HuH-7.5 (cell line): ENCODE measurements around the gene DCAF15.
"Not testable (repeated sequence)": the region's sequence is repeated elsewhere in the genome, so short reads cannot be mapped to it uniquely, and the experiment has no call there.

Experiments
- DNase-seq: peaks from one replicate; pipeline ENCODE4 v3.0.0; 2011; ENCODE audit warnings: low spot score

The DCAF15 gene

DNA sequence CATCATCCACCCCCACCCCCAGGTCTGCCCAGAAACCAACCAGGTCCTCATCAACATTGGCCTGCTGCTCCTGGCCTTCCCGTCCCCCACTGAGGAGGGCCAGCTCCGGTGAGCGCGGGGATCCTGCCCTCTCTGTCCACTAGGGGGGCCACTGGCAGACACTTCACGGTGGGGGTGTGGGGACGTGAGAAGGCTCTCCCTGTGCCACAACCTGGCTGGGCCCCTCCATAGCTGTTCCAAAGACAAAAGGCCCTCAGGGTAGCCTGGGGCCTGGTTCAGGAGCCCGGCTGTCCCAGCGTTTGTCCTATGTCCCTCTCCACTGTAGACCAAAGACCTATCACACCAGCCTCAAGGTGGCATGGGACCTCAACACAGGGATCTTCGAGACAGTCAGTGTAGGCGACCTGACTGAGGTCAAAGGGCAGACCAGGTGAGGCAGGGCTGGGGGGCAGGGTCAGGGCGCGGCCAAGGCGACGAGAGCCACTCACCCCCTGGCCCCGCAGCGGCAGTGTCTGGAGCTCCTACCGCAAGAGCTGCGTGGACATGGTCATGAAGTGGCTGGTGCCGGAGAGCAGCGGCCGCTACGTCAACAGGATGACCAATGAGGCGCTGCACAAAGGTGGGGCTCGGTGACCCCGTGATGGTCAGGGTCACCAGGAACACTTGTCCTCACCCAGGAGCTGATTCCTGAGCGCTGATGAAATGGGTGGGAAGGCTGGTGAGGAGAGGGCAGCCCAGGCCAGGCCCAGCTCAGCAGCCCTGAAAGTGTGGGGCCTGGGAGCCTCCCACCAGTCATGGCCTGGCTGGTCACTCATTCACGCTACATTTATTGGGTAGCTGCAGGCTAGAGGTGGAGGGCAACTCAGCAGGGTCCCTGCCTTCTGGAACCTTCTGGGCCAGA is 7.9 kb downstream of the DCAF15 start:
- DNase-seq, result peak; percentile 89

DNA sequence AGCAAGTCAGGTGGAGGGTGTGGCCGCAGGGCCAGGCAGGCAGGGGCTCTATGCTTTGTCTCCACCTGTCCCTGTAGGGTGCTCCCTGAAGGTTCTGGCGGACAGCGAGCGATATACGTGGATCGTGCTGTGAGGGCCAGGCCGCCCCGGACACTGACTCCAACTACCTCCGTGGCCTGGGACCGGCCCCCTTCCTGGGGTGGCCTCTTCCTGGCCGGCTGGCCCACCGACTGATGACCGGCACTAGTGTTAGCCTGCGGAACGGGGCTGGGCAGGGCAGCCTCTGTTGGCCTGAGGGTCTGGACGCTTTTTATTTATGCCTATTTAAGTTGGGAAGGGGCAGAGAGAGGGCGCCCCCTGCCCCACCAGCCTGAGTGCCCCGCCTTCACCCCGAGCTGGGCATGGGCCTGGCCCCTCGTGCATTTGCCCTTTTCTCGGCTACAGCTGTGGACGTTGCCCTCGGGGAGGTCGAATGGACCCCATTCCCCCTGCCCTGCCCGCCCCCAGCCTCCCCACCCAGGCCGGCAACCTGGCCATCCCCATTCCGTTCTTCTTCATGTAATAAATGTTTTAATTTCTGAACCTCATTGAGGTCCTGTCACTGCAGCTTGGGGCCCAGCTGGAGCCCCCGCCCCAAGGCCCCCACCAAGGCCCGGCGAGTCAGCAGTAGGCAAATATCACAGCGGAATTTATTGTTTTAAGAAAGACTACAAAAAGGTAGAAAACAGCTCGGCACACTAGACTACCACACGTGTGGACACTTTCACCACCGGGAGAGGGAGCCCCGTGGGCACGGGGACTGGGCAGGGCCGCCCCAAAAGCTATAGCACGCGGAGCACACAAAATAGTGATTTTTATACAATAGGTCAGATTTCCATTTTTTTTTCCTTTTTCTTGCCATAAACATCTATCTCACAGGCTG is 8.8 kb downstream of the DCAF15 start:
- DNase-seq, result no peak

DNA sequence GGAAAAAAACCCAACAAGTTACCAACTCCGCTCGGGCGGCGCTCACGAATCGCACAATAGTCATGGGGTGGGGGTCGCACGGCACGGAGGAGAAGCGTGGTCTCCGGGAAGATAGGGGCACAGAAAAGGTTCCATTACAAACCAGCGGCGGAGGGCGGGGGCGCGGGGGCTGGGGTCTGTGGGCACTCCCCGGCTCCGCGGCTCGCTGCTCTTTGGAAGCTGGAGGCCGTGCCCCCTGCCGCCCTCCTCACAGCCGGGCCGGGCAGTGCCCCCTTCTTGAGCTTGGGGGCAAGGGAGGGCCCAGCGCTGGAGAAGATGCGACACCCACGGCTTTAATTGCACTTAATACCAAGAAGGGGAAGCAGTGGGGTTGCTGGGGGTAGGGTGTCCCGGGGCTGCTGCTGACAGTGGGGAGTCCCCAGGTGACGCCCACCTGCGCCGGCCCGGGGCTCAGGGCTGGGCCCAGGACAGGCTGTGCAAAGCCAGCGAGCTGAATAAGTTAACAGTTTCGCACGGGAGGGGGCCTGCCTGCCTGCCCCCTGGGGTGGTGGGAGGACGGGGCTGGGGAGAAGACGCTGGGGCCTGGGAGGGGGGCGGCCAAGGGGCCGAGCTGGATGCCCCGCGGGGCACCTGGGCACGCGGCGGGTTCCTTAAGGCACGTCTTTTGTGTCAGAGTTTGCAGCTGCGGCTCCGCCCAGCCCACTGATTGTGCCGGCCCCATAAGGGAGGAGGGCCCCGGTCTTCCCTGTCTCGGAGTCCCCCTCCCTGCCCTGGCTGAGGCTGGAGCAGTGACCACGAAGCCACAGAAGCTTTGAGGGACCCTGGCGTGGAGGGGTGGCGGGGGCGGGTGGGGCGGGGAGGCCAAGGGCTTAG is 9.8 kb downstream of the DCAF15 start:
- DNase-seq, result no peak

DNA sequence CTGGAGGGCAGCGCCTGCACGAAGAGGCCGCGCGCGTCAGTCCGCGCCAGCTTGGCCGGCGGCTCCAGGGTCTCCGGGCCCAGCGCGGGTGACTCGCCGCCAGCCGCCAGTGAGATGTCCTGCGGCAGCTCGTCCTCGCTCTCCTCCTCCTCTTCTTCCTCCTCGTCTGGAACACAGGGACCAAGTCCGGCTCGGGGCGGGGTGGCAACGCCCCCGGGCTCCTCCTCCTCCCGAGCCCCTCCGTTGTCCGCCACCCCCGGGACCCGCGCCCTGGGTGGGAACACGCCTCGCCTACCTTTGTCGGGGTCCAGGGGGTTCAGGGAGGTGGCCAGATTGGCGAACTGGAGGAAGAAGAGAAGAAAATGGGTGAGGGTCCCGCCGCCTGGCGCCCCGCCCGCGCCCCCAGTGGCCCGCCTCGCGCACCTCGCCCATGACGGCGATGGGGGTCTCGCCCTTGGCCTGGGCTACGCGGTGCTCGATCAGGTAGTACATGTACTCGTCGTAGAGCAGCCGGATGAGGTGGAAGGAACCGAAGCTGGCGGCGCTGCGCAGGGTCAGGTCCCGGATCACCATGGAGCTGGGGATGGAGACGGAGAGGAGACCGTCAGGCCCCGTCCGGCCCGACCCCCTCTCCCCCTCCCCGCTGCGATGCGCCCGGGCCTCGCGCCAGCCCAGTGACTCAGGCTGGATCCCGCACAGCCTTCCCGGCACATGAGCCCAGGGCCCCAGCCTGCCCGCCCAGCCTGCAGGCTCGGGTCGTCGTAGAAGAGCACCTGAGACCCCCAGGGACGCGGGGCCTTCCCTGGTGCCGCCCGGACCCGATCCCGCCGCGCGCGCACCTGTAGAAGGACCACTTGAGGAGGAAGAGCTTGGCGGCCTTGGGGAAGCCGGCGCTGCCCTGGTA is 10.6 kb downstream of the DCAF15 start:
- DNase-seq, result no peak

DNA sequence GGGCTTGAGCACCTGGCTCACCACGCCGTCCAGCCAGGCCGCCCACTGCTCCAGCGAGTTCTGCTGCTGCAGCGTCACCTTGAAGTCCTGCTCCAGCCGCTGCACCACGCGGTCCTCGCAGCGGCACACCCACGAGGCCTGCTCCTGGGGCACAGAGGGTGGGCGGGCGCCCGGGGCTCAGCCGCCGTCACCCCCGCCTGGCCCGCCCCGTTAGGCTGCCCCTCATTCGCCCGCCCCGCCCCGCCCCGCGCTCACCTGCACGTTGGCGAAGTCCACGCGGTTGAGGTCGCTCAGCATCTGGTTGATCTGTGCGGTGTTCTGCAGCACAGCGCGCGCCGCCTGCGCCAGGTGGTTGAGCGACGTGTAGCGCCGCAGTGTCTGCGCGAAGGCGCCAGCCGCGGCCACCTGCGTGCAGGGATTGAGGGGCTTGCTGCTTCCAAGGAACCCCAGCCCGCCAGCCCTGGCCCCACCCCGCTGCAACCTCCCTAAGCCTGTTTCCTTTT is 11.3 kb downstream of the DCAF15 start:
- DNase-seq, result no peak

DNA sequence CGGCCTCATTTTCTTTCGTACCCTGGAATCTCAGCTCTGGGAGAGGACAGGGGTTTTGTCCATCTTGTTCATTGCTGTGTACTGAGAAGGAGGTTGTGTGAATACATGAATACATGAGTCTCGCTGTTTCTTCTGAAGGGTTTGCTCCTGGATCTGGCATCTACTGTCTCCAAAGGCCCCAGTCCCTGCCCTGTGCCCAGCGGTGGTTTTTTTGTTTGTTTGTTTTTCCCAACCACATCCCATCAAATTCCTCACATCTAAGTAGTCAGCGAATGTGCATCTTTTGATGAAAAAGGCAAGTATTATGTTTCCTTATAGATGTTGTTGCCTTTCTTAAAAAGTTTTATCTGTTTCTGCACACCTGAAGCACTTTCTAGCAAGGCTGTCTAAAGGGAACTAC is 12.5 kb downstream of the DCAF15 start:
- DNase-seq, result no peak

DNA sequence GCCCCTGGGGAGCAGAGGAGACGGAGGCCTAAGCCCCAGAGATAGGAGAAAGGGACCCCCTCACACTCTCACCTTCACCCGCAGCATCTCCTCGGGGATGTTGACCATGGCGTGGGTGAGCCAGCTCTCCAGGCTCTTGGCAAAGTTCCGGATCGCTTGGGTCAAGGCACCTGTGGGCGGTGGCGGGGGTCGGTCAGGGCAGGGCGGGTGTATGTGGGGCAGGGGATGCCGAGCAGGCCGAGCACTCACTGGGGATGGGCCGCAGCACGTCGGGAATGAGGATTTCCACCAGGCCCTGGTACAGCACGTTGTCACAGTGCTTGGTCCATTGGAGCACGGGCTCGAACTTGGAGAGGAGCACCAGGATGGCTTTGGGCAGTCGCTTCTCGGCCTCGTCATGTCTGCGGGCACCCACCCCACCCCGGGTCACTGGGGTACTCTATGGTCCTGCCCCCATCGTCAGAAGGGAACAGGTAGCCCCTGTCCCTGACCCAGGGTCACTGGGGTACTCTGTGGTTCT is 13.1 kb downstream of the DCAF15 start:
- DNase-seq, result no peak

DNA sequence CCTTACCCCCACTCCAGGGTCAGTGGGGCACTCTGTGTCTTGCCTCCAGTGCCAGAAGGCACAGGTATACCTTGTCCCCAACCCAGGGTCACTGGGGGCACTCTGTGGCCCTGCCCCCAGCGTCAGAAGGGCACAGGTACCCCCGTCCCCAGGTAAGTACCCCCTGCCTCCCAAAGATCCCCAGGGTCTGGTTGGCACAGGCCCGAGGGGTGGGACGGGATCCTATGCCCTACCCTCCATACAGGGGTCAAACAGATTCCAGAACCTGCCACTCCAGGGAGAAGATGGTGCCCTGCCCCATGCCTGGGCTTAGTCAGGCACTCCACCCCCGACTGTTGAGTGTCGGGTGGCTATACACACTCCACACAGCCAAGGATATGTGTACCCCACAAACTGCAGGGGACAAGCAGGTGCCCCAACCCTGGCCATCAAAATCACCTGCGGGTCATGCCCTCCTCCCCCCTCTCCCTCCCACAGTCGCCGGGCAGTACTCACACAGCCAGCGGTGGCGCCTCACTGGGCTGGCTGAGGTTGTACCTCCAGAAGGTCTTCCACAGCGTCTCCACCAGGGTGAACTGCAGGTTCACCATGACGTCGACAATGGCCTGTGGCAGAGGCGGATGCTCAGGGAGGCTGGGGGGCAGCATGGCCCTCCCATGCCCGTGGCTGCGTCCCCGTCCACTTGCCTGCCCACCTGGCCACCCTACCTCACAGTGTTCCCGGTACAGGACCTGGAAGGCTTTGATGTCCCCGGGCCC is 13.8 kb downstream of the DCAF15 start:
- DNase-seq, result no peak

DNA sequence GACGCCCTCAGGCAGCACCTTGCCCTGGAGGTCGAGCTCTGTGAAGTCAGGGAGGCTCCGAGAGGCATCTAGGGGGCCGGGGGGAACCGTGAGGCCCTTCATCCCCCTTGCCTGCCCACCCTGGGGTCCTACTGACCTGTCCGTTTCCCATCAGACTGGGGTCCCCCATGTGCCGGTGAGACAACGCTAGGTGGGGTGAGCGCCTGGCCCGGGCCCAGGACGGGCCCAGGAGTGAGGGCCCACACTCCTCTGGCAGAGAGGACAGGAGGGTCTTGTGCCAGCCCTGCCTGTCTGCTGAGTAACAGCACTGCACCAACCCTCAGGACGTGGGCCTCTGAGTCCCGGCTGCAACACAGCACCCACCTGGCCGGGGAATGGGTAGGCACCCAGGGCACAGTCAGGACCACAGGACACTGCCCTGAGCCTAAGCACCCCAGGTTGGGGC is 14.4 kb downstream of the DCAF15 start:
- DNase-seq, result no peak

DNA sequence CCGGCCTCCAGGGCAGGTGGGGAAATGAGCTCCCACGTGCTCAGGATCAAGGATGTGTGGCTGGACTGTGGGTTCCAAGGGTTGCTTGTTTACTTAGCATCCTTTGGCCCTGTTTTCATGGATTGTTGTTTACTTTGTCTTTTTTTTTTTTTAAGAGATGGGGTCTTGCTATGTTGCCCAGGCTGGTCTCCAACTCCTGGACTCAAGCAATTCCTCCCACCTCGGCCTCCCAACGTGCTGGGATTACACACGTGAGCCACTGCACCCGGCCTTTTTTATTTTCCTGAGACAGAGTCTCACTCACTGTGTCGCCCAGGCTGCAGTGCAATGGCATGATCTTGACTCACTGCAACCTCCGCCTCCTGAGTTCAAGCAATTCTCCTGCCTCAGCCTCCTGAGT is 14.9 kb downstream of the DCAF15 start:
- DNase-seq, result not testable (repeated sequence)

DNA sequence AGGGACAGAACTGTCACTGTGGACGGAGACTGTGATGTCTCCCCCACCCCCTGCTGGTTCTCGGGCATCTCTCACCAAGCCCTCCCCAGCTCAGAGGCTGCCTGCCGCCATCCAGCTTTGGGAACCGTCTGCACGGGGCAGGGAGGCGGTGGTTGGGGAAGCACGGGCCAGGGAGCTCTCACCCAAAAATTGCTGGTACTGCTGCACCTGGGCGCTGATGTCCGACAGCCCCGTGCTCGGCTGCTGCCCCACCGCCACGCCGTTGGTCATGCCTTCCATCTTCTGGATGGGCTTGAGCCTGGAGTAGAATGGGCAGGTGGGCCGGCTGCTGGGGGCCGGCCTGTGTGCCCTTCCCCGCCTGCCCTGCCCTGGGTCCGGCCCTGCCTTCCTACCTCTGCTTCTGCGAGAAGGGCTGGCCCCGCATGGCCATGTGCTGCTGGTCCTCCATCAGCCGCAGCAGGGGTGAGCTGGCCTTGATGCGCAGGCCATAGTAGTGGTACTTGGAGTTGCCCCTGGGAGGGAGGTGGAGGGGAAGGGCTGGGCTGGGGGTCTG is 16.1 kb downstream of the DCAF15 start:
- no peak for DNase-seq

DNA sequence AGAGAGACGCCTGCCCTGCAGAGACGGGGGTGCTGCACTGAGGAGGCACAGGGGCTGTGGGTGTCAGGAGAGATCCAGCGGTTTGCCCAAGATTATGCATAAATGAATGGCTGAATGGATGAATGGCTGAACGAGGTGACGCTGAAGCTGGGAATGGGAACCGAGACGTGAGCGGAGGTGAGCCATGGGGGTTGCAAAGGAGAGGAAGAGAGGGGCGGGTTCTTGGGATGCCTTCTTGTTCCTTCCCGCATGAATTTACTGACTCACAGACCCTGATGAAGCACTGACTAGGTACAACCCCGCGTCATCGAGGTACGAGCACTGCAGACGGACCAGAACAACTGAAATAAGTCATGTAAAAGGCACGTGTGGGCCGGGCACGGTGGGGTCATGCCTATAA is 16.7 kb downstream of the DCAF15 start:
- no peak for DNase-seq

DNA sequence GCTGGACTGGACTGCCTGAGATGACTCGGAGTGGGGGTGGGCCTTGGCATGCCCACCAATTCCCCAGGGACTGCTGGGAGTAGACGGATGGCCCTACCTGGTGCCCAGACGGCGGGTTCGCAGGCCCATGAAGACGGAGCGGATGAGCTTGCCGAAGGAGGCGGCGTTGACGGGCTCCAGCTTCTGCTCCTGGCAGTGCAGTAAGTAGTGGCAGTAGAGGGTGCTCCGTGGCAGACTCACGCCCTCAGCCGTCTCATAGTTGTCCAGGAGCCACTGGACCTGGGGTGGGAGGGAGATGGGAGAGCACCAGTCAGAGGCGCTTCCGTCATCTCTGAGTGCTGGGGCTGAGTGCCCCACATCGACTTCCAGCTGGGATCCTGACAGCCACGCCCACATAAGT is 17.6 kb downstream of the DCAF15 start:
- DNase-seq, result no peak

DNA sequence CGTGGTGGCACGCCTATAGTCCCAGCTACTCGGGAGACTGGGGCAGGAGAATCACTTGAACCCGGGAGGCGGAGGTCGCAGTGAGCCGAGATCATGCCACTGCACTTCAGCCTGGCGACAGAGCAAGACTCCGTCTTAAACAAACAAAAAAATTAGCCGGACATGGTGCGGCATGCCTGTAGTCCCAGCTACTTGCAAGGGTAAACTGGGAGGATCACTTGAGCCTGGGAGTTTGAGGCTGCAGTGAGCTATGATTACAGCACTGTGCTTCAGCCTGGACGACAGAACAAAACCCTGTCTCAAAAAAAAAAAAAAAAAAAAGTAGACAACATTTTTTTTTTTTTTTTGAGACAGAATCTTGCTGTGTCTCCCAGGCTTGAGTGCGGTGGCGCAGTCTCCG is 19.6 kb downstream of the DCAF15 start:
- DNase-seq, result not testable (repeated sequence)

DNA sequence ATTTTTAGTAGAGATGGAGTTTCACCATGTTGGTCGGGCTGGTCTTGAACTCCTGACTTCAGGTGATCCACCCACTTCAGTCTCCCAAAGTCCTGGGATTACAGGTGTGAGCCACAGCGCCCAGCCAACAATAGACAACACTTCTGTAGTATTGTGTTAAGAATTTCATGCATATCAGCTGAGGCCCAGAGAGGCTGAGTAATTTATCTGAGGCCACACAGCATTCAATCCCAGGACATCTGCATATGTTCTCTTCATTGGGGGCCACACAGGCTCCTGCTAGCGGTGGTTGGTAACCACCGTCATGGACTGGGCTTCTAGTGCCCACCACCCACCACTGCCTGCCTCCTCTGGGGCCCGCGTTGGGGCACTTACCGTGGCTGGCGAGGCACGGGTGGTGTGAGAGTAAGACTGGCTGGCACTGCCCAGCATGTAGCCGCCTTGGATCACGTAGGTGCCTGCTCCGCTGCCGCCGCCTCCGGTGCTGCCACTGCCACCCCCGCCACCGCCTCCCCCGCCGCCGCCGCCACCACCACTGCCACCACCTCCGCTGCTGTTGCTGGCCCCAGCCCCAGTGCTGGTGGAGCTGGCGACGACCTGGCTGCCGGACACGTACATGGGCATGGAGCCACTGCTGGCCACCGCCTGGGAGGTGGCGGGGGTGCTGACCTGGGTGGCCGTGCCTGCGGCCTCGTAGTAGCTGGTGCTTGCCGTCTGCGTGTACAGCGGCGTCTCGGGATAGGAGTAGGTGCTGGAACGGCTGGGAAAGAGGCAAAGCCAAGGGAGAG is 20.3 kb downstream of the DCAF15 start:
- DNase-seq, result no peak

DNA sequence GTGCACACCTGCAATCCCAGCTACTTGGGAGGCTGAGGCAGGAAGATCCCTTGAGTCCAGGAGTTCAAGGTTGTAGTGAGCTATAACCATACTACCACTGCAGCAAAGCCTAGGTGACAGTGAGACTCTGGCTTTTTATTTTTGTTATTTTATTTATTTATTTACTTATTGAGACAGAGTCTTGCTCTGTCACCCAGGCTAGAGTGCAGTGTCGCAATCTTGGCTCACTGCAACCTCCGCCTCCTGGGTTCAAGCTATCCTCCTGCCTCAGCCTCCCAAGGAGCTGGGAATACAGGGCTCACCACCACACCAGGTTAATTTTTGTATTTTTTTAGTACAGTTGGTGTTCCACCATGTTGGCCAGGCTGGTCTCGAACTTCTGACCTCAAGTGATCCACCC is 21.2 kb downstream of the DCAF15 start:
- DNase-seq, result not testable (repeated sequence)

DNA sequence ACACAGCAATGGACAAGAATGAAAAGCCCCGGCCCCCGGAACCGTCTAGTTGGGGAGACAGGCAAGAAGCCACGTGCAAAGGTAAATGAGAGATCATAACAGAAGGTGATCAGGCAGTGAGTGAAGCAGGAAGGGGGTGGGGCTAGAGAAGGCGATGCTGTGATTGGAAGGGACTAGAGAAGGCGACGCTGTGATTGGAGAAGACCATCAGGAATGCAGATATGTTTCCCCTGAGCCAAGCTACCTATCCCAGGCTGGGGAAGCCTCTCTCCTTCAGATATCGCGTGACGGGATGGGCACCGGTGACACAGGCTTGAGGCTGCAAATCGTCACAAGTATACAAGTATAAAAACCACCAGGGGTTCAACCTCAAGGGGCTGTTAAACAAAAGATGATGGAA is 21.8 kb downstream of the DCAF15 start:
- peak; percentile 56 for DNase-seq

DNA sequence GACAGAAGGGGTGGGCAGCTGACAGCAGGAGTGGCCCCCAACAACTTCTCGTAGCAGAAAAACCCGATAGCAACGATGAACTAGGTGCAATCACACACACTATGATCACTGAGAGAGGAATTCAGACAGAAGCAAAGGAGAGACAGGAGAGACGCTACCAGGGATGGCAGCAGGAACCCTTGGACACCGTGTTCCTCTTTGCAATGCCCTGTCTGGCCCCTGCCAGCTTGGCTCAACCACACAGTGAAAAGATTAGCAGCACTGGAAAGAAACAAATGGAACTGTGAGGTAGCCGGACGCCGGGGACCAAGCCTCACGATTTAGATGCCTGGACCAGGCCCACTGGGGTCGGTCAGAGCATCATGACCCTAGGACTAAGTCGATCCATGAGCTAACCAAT is 23.6 kb downstream of the DCAF15 start:
- DNase-seq, result no peak

DNA sequence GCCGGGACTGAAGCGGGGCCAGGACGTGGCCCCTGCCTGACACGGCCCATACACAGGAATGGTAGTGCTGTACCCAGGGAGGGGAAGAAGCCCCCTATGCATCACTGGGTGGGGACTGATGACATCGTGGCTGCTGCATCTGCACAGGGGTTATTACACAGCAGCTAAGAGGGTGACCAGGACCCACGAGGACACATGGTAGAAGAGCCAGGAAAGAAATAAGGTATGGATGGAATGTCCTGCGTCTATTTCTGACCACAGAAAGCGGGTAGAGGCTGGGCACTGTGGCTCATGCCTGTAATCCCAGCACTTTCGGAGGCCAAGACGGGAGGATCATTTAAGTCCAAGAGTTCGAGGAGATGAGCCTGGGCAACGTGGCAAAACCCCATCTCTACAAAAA is 24.1 kb downstream of the DCAF15 start:
- no peak for DNase-seq
